Right lung (tissue), 5 donors: Measurements from ENCODE around the gene ABHD17A. TPM values are rescaled to one million over a fixed set of nuclear protein-coding genes. Genes with fewer than 3 reads are reported as not detected.
"Not testable (repeated sequence)": the region's sequence is repeated elsewhere in the genome, so short reads cannot be mapped to it uniquely, and the experiment has no call there.

ENCODE experiments used
- DNase-seq, 2 donors: peaks; one replicate each; pipeline ENCODE4 v3.0.0-alpha.2; 2013
- polyA plus RNA-seq, 5 donors: library from polyadenylated mRNA; unstranded; fragments of 120-200 nt; gene quantifications; one replicate each; pipeline versions ENCODE4 v1.2.1 to v1.2.3, GENCODE V29; 2013; ENCODE audit warnings: inconsistent platforms in 1 of 5, low replicate concordance in 1 of 5; ENCODE audit not compliant: insufficient read length in 5 of 5, insufficient read depth in 1 of 5

ABHD17A gene
- polyA plus RNA-seq, 5 donors = 34.9 to 90.0 (median 45.8) TPM

- no peak for DNase-seq
These were observed 26.7 kb upstream of the ABHD17A start for GRCh38 chr19:1911995-1912394.

GRCh38 chr19:1911098-1911497 lies 25.8 kb upstream of the ABHD17A start:
- no peak for DNase-seq

GRCh38 chr19:1910177-1910576 lies 24.9 kb upstream of the ABHD17A start:
- no peak for DNase-seq

- DNase-seq = no peak
These were observed 24.4 kb upstream of the ABHD17A start for GRCh38 chr19:1909761-1910080.

GRCh38 chr19:1908364-1908678 lies 23.0 kb upstream of the ABHD17A start:
- DNase-seq = no peak

GRCh38 chr19:1907563-1908363 lies 22.5 kb upstream of the ABHD17A start:
- no peak for DNase-seq

GRCh38 chr19:1906985-1907562 lies 21.8 kb upstream of the ABHD17A start:
- no peak for DNase-seq

GRCh38 chr19:1905863-1906375 lies 20.6 kb upstream of the ABHD17A start:
- DNase-seq = no peak

- peak; percentile 98 to 99 for DNase-seq
These were observed 20.0 kb upstream of the ABHD17A start, which contains the start of the genes ADAT3 and SCAMP4 for GRCh38 chr19:1905110-1905862. TSS of gene ADAT3 (plus strand) at chr19:1905399. CDS start at chr19:1912048, 6,649 bp downstream. TSS of gene SCAMP4 (plus strand) at chr19:1905399. CDS start at chr19:1915020, 9,621 bp downstream.

GRCh38 chr19:1904860-1905109 lies 19.5 kb upstream of the ABHD17A start:
- DNase-seq = no peak

GRCh38 chr19:1902923-1903322 lies 17.6 kb upstream of the ABHD17A start:
- no peak for DNase-seq

GRCh38 chr19:1901940-1902404 lies 16.7 kb upstream of the ABHD17A start:
- DNase-seq = no peak

GRCh38 chr19:1896508-1896907 lies 11.2 kb upstream of the ABHD17A start:
- DNase-seq = no peak

GRCh38 chr19:1893791-1894190 lies 8.5 kb upstream of the ABHD17A start:
- DNase-seq = no peak

- DNase-seq = no peak
These were observed 4.6 kb upstream of the ABHD17A start for GRCh38 chr19:1889907-1890306.

- no peak for DNase-seq
These were observed 3.1 kb upstream of the ABHD17A start for GRCh38 chr19:1888385-1888784.

GRCh38 chr19:1886360-1886759 lies 1.1 kb upstream of the ABHD17A start:
- not testable (repeated sequence) for DNase-seq

- DNase-seq = no peak
These were observed 469 bp downstream of the ABHD17A start for GRCh38 chr19:1884719-1885334.

GRCh38 chr19:1884291-1884718 lies 991 bp downstream of the ABHD17A start:
- no peak for DNase-seq

GRCh38 chr19:1883784-1884183 lies 1.5 kb downstream of the ABHD17A start:
- DNase-seq = no peak

GRCh38 chr19:1882786-1883692 lies 2.3 kb downstream of the ABHD17A start:
- no peak for DNase-seq
